Sigmoid colon (tissue), 7 donors: Measurements from ENCODE around the gene NUP58. TPM values are rescaled to one million over a fixed set of nuclear protein-coding genes. Genes with fewer than 3 reads are reported as not detected.
"Not testable (repeated sequence)": the region's sequence is repeated elsewhere in the genome, so short reads cannot be mapped to it uniquely, and the experiment has no call there.

Source experiments
- DNase-seq: peaks from one replicate; pipeline ENCODE4 v3.0.0-alpha.2; 2019
- H3K27ac ChIP-seq, 4 donors: fragments of 200-600 bp; sonication (generic); one replicate each; pipeline ENCODE4 v1.5.1; 2016 to 2019; ENCODE audit warnings: mild to moderate bottlenecking in 1 of 4
- H3K27me3 ChIP-seq, 3 donors: fragments of 200-600 bp; sonication (generic); one replicate each; pipeline ENCODE4 v1.5.1; 2019; ENCODE audit warnings: mild to moderate bottlenecking in 1 of 3
- H3K36me3 ChIP-seq, 4 donors: fragments of 200-600 bp; sonication (generic); one replicate each; pipeline ENCODE4 v1.5.1; 2016 to 2019
- H3K4me1 ChIP-seq, 4 donors: fragments of 200-600 bp; sonication (generic); one replicate each; pipeline ENCODE4 v1.5.1; 2017 to 2019
- H3K4me3 ChIP-seq, 4 donors: fragments of 200-600 bp; sonication (generic); one replicate each; pipeline ENCODE4 v1.5.1; 2017 to 2019; ENCODE audit warnings: mild to moderate bottlenecking in 2 of 4, moderate library complexity in 1 of 4
- H3K9me3 ChIP-seq, 4 donors: fragments of 200-600 bp in 3 of 4; sonication (generic) in 3 of 4; one replicate each; pipeline versions ENCODE4 v1.5.1 to v1.6.1; 2013 to 2019
- EP300 ChIP-seq, 4 donors: sonication (generic); formaldehyde crosslinking; IDR thresholded peaks; one replicate each; pipeline ENCODE4 v1.6.1; 2017; ENCODE audit warnings: antibody characterized with exemption in 4 of 4
- POLR2A ChIP-seq, 2 donors: fragments of 450-650 bp; IDR thresholded peaks; one replicate each; pipeline ENCODE4 v1.6.1; 2016; ENCODE audit warnings: antibody characterized with exemption in 2 of 2, mild to moderate bottlenecking in 2 of 2, moderate library complexity in 2 of 2
- POLR2AphosphoS5 ChIP-seq, 4 donors: sonication (generic); formaldehyde crosslinking; IDR thresholded peaks; one replicate each; pipeline ENCODE4 v1.6.1; 2017; ENCODE audit warnings: antibody characterized with exemption in 4 of 4
- WGBS, 2 donors: extraction: QIAGEN DNeasy Blood & Tissue Kit; methylation state at CpG; one replicate each; pipeline ENCODE4 v1.1.7; 2013; 5-methylcytosine and 5-hydroxymethylcytosine counted together
- intact Hi-C: fragments of 100-400 bp; cut with DNase I; formaldehyde crosslinking; loops from one replicate; pipeline ENCODE4 v1.15.1; 2023
- polyA plus RNA-seq, 3 donors: library from polyadenylated mRNA; stranded (reverse); fragments of 200-250 nt; gene quantifications; one replicate each; pipeline ENCODE4 v1.2.3, GENCODE V29; 2013
- total RNA-seq, 4 donors: library from RNA; depleted of rRNA; stranded (reverse); fragments of >200 nt; gene quantifications; one replicate each; pipeline ENCODE4 v1.1.0, GENCODE V29; 2016
- TF ChIP-seq, protein P1 (sequence below), 4 experiments: fragments of 450-650 bp in 3 of 4; fragments of 200-600 bp in 1 of 4; IDR thresholded peaks; one replicate each; pipeline ENCODE4 v1.5.1; 2016 to 2019; ENCODE audit warnings: antibody characterized with exemption in 4 of 4, mild to moderate bottlenecking in 3 of 4, moderate library complexity in 2 of 4
- donor health status: healthy with polysubstance abuse.
- donor health status: Bipolar disorder and iron deficiency.
- donor health status: healthy.

NUP58 gene
- total and polyA plus RNA-seq, 7 donors, result 10.2 to 50.3 (median 30.3) TPM

- H3K36me3 ChIP-seq, result no peaks in the 10 kb centered on the region
- peaks cover 0 to 5% (median 0%) of the 10 kb centered on the region in 3 donors for H3K27me3 ChIP-seq
- no peak overlapping the region for H3K4me3 ChIP-seq
- TF ChIP-seq POLR2A (IDR thresholded peaks at IDR 0.05) (no peak), POLR2AphosphoS5 (IDR thresholded peaks at IDR 0.05) (no peak), EP300 (IDR thresholded peaks at IDR 0.05) (no peak)
- TF ChIP-seq, protein P1, sequence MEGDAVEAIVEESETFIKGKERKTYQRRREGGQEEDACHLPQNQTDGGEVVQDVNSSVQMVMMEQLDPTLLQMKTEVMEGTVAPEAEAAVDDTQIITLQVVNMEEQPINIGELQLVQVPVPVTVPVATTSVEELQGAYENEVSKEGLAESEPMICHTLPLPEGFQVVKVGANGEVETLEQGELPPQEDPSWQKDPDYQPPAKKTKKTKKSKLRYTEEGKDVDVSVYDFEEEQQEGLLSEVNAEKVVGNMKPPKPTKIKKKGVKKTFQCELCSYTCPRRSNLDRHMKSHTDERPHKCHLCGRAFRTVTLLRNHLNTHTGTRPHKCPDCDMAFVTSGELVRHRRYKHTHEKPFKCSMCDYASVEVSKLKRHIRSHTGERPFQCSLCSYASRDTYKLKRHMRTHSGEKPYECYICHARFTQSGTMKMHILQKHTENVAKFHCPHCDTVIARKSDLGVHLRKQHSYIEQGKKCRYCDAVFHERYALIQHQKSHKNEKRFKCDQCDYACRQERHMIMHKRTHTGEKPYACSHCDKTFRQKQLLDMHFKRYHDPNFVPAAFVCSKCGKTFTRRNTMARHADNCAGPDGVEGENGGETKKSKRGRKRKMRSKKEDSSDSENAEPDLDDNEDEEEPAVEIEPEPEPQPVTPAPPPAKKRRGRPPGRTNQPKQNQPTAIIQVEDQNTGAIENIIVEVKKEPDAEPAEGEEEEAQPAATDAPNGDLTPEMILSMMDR (IDR thresholded peaks at IDR 0.05), result no peak
- DNase-seq, result no peak
- 92 to 98% methylated on average over 1 of the region's 1 CpG for WGBS, 2 donors
- H3K27ac ChIP-seq, result no peak overlapping the region
- intact Hi-C loops, result no loop called here
- H3K9me3 ChIP-seq, result no peaks in the 10 kb centered on the region
- H3K4me1 ChIP-seq, result no peaks in the 10 kb centered on the region
Observed at GRCh38 chr13:25351404-25351803, 50.0 kb downstream of the NUP58 start.

GRCh38 chr13:25352230-25352629 lies 50.8 kb downstream of the NUP58 start:
- DNase-seq, result no peak
- Histone ChIP-seq H3K9me3 (no peaks in the 10 kb centered on the region), H3K27ac (no peak overlapping the region), H3K27me3 (peaks cover 0 to 5% (median 0%) of the 10 kb centered on the region in 3 donors), H3K36me3 (no peaks in the 10 kb centered on the region), H3K4me3 (no peak overlapping the region), H3K4me1 (no peaks in the 10 kb centered on the region)
- TF ChIP-seq, protein P1 (IDR thresholded peaks at IDR 0.05), result no peak
- TF ChIP-seq POLR2AphosphoS5 (IDR thresholded peaks at IDR 0.05) (no peak), EP300 (IDR thresholded peaks at IDR 0.05) (no peak), POLR2A (IDR thresholded peaks at IDR 0.05) (no peak)
- WGBS, 2 donors, result 48 to 71% methylated on average over 3 of the region's 3 CpGs
- intact Hi-C loops, result no loop called here

DNA sequence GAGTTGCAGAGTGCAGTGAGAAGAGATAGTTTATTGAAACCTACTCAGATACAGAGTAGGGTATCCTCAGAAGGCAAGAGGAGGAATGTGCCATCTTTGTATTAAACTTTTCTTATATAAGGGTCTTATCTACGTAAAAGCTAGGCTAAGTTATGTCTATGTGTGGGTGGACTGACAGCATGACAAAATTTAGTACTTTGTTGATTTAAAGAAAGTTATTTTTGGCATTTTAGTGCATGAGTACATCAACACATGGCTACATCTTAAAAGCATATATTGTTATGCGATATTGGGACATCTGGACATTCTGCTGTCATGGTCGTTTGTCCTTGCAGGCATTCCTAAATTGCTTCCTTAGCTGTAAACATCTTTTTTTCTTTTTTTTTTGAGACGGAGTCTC lies 51.4 kb downstream of the NUP58 start:
- H3K27me3 ChIP-seq, result peaks cover 0 to 5% (median 0%) of the 10 kb centered on the region in 3 donors
- intact Hi-C loops, result no loop called here
- H3K27ac ChIP-seq, result no peak overlapping the region
- no peaks in the 10 kb centered on the region for H3K4me1 ChIP-seq
- TF ChIP-seq EP300 (IDR thresholded peaks at IDR 0.05) (no peak), POLR2A (IDR thresholded peaks at IDR 0.05) (no peak), POLR2AphosphoS5 (IDR thresholded peaks at IDR 0.05) (no peak)
- TF ChIP-seq, protein P1 (IDR thresholded peaks at IDR 0.05), result no peak
- 68 to 69% methylated on average over 4 of the region's 4 CpGs for WGBS, 2 donors
- H3K36me3 ChIP-seq, result no peaks in the 10 kb centered on the region
- H3K4me3 ChIP-seq, result no peak overlapping the region
- no peak for DNase-seq
- H3K9me3 ChIP-seq, result no peaks in the 10 kb centered on the region

DNA sequence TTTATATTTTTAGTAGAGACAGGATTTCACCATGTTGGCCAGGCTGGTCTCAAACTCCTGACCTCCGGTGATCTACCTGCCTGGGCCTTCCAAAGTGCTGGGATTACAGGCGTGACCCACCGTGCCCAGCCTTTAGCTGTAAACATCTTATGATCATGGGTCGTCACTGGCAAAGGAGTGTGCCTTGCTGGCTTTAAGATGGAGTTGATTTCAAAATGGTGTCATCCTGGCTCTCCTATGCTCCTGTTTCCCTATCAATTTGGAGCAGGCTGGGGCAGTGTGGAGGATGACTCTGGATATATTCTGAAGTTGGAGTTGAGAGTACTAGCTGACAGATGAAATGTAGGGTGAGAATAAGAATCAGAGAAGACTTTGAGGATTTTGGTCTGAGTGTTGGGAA lies 51.9 kb downstream of the NUP58 start:
- Histone ChIP-seq H3K27ac (no peak overlapping the region), H3K27me3 (peaks cover 0 to 5% (median 0%) of the 10 kb centered on the region in 3 donors), H3K9me3 (no peaks in the 10 kb centered on the region), H3K36me3 (no peaks in the 10 kb centered on the region), H3K4me3 (no peak overlapping the region), H3K4me1 (no peaks in the 10 kb centered on the region)
- TF ChIP-seq EP300 (IDR thresholded peaks at IDR 0.05), result no peak
- intact Hi-C loops, result no loop called here
- DNase-seq, result no peak
- WGBS, 2 donors, result 75 to 89% methylated on average over 4 of the region's 4 CpGs

DNA sequence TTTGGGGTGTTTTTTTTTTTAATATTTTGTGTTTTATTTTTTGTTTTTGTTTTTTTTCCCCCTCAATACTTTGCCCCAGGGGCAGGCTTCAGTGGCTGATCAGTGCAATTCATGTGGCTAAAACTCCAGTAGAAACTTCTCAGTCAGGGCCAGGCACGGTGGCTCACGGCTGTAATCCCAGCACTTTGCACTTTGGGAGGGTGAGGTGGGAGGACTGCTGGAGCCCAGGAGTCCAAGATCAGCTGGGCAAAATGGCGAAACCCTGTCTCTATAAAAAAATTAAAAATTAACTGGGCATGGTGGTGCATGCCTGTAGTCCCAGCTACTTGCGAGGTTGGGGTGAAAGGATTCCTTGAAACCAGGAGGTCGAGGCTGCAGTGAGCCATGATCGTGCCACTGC lies 53.0 kb downstream of the NUP58 start:
- Histone ChIP-seq H3K27me3 (peaks cover 0 to 5% (median 0%) of the 10 kb centered on the region in 3 donors), H3K36me3 (no peaks in the 10 kb centered on the region), H3K27ac (no peak overlapping the region), H3K4me3 (no peak overlapping the region), H3K4me1 (no peaks in the 10 kb centered on the region), H3K9me3 (no peaks in the 10 kb centered on the region)
- intact Hi-C loops, result no loop called here
- TF ChIP-seq, protein P1 (IDR thresholded peaks at IDR 0.05), result no peak
- no peak for TF ChIP-seq POLR2A (IDR thresholded peaks at IDR 0.05)
- TF ChIP-seq EP300 (IDR thresholded peaks at IDR 0.05), result no peak
- no peak for TF ChIP-seq POLR2AphosphoS5 (IDR thresholded peaks at IDR 0.05)
- no peak for DNase-seq
- 43 to 73% methylated on average over 6 of the region's 6 CpGs for WGBS, 2 donors

DNA sequence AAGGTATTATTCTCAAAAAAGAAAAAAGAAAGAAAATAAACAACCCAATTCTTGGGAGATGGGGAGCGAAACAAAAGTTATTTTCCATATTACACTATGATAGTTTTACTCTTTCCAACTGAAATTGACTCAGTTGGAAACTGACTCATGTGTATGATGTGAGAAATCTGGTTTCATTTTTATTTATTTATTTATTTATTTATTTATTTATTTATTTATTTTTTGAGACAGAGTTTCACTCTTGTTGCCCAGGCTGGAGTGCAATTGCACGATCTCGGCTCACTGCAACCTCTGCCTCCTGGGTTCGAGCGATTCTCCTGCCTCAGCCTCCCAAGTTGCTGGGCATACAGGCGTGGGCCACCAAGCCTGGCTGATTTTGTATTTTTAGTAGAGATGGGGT lies 59.0 kb downstream of the NUP58 start:
- not testable (repeated sequence) for DNase-seq

More for the DNA sequence above, 59.0 kb downstream of the NUP58 start:
- 94 to 95% methylated on average over 6 of the region's 6 CpGs for WGBS, 2 donors
- H3K36me3 ChIP-seq, H3K9me3 ChIP-seq, H3K4me3 ChIP-seq, H3K27ac ChIP-seq, intact Hi-C loops, H3K27me3 ChIP-seq, H3K4me1 ChIP-seq: not testable (repeated sequence)
